Middle frontal gyrus (tissue), 1 donor: ENCODE results near the gene WNT2B.

Experiments
- DNase-seq: peaks from one replicate; pipeline ENCODE4 v3.0.0-alpha.2; 2015; ENCODE audit warnings: low spot score; ENCODE audit errors: extremely low spot score

The WNT2B gene

DNA sequence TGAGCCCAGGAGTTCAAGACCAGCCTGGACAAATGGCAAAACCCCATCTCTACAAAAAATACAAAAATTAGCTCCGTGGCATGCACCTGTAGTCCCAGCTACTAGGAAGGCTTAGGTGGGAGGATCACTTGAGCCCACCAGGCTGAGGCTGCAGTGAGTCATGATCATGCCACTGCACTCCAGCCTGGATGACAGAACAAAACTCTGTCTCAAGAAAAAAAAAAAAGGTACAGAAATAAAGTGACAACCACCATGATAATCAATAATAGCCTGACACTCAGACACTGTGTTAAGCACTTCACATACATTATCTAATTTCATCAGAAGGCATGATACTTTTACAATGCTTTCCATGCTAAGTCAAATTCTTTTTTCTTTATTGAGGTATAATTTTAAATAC, 57.0 kb downstream of the WNT2B start:
- DNase-seq = no peak

- no peak for DNase-seq
These were observed 66.5 kb downstream of the WNT2B start for GRCh38 chr1:112575154-112575804.

DNA sequence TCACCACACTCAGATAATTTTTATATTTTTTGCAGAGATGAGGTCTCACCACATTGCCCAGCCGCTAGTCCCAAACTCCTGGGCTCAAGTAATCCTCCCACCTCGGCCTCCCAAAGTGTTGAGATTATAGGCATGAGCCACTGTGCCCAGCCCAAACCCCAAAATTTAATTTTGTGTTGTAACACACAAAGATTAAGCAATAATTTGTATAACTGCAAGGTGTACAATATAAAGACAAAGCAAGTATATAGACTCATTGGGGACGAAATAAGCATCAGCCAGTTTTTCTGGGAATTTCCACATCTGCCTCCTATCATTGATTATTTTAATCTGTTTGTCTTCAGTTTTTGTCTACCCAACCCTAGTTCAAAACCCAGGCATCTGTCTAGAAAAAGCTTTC, 67.5 kb downstream of the WNT2B start:
- DNase-seq = no peak
